PFSK-1 (cell line): Measurements from ENCODE around the gene RNF121.

ENCODE experiments used
- REST ChIP-seq, 2 experiments: IDR thresholded peaks; 2 replicates each; pipeline versions ENCODE4 v1.6.1 to v1.8.0; 2011 to 2012; ENCODE audit warnings: low read depth in 2 of 2, low read length in 2 of 2, control low read depth in 1 of 2, inconsistent platforms in 1 of 2, mild to moderate bottlenecking in 1 of 2, moderate library complexity in 1 of 2; ENCODE audit not compliant: insufficient read depth in 1 of 2
- TAF1 ChIP-seq: IDR thresholded peaks from 2 replicates; pipeline ENCODE4 v1.6.1; 2012; ENCODE audit warnings: low read length, control low read depth, borderline replicate concordance; ENCODE audit not compliant: insufficient read depth

GRCh38 chr11:72036687-72037086, 107.8 kb downstream of the RNF121 start:
- TF ChIP-seq REST (IDR thresholded peaks at IDR 0.05; ENCODE audit: insufficient read depth in 1 of 2, low read depth in 2 of 2, low read length in 2 of 2), result no peak
- no peak for TF ChIP-seq TAF1
